ENCODE results near the gene TPSD1. TPM values are rescaled to one million over a fixed set of nuclear protein-coding genes. Genes with fewer than 3 reads are reported as not detected.

Gene TPSD1
- total RNA-seq, 2 donors from 2014 or later = 1.6 TPM; not detected in 1

DNA sequence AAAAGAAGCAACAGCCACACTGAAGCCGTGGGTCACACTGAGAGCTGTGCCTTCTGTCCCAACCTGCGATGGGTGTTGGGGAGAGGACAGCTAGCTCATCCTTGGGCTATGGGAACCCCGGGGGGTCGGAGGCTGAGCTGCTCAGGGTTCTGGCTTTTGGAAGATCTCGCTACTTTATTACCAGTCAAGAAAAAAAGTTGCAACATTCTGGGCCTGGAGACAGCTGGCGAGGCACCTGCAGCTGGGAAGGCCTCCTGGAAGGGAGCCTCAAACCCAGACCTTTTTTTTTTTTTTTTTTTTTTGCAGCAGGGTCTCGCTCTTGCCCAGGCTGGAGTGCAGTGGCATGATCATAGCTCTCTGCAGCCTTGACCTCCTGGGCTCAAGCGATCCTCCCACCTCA, 24.9 kb downstream of the TPSD1 start:
- intact Hi-C loops (cut with DNase I) = no loop called here
- H3K27me3 ChIP-seq = no peaks in the 10 kb centered on the region

DNA sequence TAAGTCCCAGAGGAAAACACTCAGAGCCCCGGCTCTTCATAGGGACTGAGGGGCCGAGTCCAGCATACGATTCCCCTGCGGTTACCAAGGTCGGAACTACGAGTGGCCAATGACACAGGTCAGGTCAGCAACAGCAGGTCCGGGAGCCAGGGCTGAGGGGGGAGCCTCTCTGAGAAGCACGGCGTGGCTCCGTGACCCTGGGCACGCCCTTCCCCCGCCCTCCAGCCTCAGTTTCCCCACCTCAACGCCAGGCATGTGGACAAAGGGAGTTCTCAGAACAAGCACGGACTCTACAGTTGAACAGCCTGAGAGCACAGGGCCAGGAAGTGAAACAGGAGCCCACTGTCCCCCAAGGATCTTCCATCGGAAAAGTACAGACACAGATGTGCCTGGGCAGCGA, 25.6 kb downstream of the TPSD1 start:
- ATAC-seq = no peak
- no peaks in the 10 kb centered on the region for H3K36me3 ChIP-seq (replicated peaks in 1 of 2; ENCODE audit: insufficient read depth in 1 of 2, low read depth in 2 of 2)
- TF ChIP-seq, protein P1, sequence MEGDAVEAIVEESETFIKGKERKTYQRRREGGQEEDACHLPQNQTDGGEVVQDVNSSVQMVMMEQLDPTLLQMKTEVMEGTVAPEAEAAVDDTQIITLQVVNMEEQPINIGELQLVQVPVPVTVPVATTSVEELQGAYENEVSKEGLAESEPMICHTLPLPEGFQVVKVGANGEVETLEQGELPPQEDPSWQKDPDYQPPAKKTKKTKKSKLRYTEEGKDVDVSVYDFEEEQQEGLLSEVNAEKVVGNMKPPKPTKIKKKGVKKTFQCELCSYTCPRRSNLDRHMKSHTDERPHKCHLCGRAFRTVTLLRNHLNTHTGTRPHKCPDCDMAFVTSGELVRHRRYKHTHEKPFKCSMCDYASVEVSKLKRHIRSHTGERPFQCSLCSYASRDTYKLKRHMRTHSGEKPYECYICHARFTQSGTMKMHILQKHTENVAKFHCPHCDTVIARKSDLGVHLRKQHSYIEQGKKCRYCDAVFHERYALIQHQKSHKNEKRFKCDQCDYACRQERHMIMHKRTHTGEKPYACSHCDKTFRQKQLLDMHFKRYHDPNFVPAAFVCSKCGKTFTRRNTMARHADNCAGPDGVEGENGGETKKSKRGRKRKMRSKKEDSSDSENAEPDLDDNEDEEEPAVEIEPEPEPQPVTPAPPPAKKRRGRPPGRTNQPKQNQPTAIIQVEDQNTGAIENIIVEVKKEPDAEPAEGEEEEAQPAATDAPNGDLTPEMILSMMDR (IDR thresholded peaks at IDR 0.05) = no peak
- TF ChIP-seq POLR2A (IDR thresholded peaks at IDR 0.05) = no peak
- no peaks in the 10 kb centered on the region for H3K4me1 ChIP-seq
- WGBS, 2 donors = 58 to 62% methylated on average over 9 to 16 of the region's 16 CpGs
- H3K9me3 ChIP-seq = no peaks in the 10 kb centered on the region
- H3K4me3 ChIP-seq = no peak overlapping the region
- no peak overlapping the region for H3K27ac ChIP-seq
- intact Hi-C loops (cut with DNase I) = no loop called here
- no peaks in the 10 kb centered on the region for H3K27me3 ChIP-seq
- no peak for DNase-seq

More for the DNA sequence above, 24.9 kb downstream of the TPSD1 start:
- Histone ChIP-seq H3K27ac (no peak overlapping the region), H3K4me1 (no peaks in the 10 kb centered on the region), H3K4me3 (no peak overlapping the region), H3K36me3 (replicated peaks in 1 of 2; ENCODE audit: insufficient read depth in 1 of 2, low read depth in 2 of 2) (no peaks in the 10 kb centered on the region), H3K9me3 (no peaks in the 10 kb centered on the region)
- TF ChIP-seq, protein P1 (IDR thresholded peaks at IDR 0.05) = no peak
- TF ChIP-seq POLR2A (IDR thresholded peaks at IDR 0.05) = no peak
- ATAC-seq = no peak
- no peak for DNase-seq
- WGBS, 2 donors = 65 to 75% methylated on average over 7 to 8 of the region's 8 CpGs

DNA sequence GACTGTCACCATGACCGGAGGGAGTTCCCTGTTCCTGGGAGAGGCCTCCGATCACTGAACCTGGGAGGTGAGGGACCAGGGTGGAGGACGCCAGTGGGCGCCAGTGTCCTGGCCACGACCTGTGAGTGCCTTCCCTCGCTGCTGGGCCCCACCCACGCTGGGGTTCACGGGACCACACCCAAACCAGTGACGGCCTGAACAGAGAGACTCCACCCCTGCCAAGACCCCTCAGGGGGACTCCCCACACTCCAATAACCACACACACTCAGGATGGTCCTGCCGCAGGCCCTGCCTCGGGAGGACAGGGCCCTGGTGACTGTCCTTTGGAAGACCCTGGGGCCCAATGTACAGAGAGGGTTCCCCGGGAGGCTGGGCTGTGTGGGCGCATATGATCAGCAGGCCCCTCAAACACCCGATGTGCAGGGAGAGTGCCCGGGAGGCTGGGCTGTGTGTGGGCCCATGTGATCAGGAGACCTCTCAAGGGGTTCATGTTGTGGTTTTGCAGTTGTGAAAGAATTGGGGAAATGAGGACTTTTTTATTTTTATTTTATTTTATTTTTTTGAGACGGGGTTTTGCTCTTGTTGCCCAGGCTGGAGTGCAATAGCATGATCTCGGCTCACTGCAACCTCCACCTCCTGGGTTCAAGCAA, 26.6 kb downstream of the TPSD1 start:
- DNase-seq = no peak

DNA sequence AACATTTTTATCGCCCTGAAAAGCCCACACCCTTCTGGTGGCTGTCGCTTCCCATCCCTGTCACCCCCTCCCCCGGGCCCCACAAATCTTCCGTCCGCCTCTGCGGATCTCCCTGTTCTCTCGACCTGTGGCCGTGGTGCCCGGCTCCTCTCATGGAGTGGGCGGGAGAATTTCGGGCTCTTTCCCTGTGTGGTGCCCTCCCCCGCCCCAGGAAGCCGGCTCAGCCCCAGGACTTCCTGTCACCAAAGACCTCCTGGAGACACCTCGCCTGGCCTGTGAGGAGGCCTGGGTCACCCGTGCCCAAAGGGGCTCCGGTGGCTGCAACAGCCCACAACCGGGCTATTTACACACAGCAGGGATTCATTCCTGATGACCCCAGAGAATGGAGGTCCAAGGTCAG, 27.4 kb downstream of the TPSD1 start:
- no peaks in the 10 kb centered on the region for H3K4me1 ChIP-seq
- DNase-seq (no peak), ATAC-seq (no peak)
- H3K27me3 ChIP-seq = no peaks in the 10 kb centered on the region
- H3K4me3 ChIP-seq = no peak overlapping the region
- intact Hi-C loops (cut with DNase I) = no loop called here
- H3K9me3 ChIP-seq = no peaks in the 10 kb centered on the region
- TF ChIP-seq, protein P1 (IDR thresholded peaks at IDR 0.05) = no peak
- TF ChIP-seq POLR2A (IDR thresholded peaks at IDR 0.05) = no peak
- WGBS, 2 donors = 44 to 62% methylated on average over 13 to 16 of the region's 17 CpGs
- H3K27ac ChIP-seq = no peak overlapping the region
- no peaks in the 10 kb centered on the region for H3K36me3 ChIP-seq (replicated peaks in 1 of 2; ENCODE audit: insufficient read depth in 1 of 2, low read depth in 2 of 2)

More for the DNA sequence above, 26.6 kb downstream of the TPSD1 start:
- H3K4me1 ChIP-seq = no peaks in the 10 kb centered on the region
- no peak overlapping the region for H3K4me3 ChIP-seq
- intact Hi-C loops (cut with DNase I) = no loop called here
- H3K27ac ChIP-seq = no peak overlapping the region
- no peaks in the 10 kb centered on the region for H3K9me3 ChIP-seq
- ATAC-seq = no peak
- no peaks in the 10 kb centered on the region for H3K27me3 ChIP-seq
- H3K36me3 ChIP-seq (replicated peaks in 1 of 2; ENCODE audit: insufficient read depth in 1 of 2, low read depth in 2 of 2) = no peaks in the 10 kb centered on the region
- 80 to 82% methylated on average over 8 to 13 of the region's 17 CpGs for WGBS, 2 donors
- TF ChIP-seq, protein P1 (IDR thresholded peaks at IDR 0.05) = no peak

DNA sequence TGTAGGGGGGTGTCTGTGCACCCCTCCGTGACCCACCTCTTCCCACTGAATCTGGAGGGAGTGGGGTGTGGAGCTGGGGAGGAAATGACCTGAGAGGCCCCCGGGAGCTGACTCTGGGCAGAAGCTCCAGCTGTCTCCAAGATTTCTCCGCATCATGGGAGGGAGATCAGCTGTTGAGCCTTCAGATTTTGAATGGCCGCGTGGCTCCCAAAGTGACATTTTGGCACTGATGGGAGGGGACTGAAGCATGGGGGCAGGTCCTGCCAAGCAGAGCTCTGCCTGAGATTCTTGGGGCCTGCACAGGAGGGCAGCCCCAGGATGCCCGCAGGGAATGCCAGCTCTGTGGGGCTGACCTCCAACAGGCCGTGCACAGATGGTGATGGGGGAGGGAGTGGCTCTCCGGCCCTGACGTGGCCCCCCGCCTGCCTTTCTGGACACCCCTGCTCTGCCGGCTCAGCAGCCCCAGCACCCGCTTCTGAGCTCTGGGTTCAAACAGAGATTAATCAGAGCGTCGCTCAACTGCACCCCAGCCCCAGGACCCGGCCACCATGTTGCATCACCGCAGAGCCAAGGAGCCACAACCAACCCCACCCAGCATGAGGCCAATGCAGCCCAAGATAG, 28.2 kb downstream of the TPSD1 start:
- 64 to 78% methylated on average over 4 to 16 of the region's 16 CpGs for WGBS, 2 donors
- H3K4me1 ChIP-seq = peaks cover 3% of the 10 kb centered on the region
- TF ChIP-seq, protein P1 (IDR thresholded peaks at IDR 0.05) = no peak
- no peak for TF ChIP-seq POLR2A (IDR thresholded peaks at IDR 0.05)
- intact Hi-C loops (cut with DNase I) = no loop called here
- no peaks in the 10 kb centered on the region for H3K36me3 ChIP-seq (replicated peaks in 1 of 2; ENCODE audit: insufficient read depth in 1 of 2, low read depth in 2 of 2)
- no peak overlapping the region for H3K4me3 ChIP-seq
- DNase-seq = no peak
- peaks cover 0 to 7% of the 10 kb centered on the region in 2 donors for H3K27me3 ChIP-seq
- no peaks in the 10 kb centered on the region for H3K9me3 ChIP-seq
- no peak for ATAC-seq
- H3K27ac ChIP-seq = no peak overlapping the region
